ENCODE data around the gene RAB3GAP1.

GRCh38 chr2:135002836-135003235 is 49.3 kb upstream of the RAB3GAP1 start:
- TF ChIP-seq CTCF (IDR thresholded peaks at IDR 0.05) (no peak), EZH2 (IDR thresholded peaks at IDR 0.05; ENCODE audit: borderline replicate concordance, insufficient read depth, low read depth, low read length, poor library complexity, severe bottlenecking) (no peak)
